K562 (cell line): ENCODE results near the gene FBXW2. TPM values are rescaled to one million over a fixed set of nuclear protein-coding genes. Genes with fewer than 3 reads are reported as not detected.

Experiments used
- ATF1 ChIP-seq, 2 experiments: fragments of 450-650 bp in 1 of 2; IDR thresholded peaks; 2 replicates each; pipeline ENCODE4 v1.6.1; 2016; ENCODE audit warnings: missing compliant biosample characterization in 1 of 2, missing genetic modification characterization in 1 of 2
- CHCHD3 ChIP-seq: fragments of 250-450 bp; sonication (Bioruptor Pico); IDR thresholded peaks from 2 replicates; pipeline ENCODE4 v2.1.2; 2022; ENCODE audit warnings: mild to moderate bottlenecking
- CTBP1 ChIP-seq: fragments of 450-650 bp; IDR thresholded peaks from 2 replicates; pipeline ENCODE4 v1.6.1; 2016; ENCODE audit warnings: borderline replicate concordance
- EP300 ChIP-seq: IDR thresholded peaks from 2 replicates; pipeline ENCODE4 v1.6.1; 2012; ENCODE audit warnings: low read length, improper control_type of control experiment
- FOXK2 ChIP-seq, 2 experiments: fragments of 450-650 bp; IDR thresholded peaks in 1 of 2; conservative IDR thresholded peaks in 1 of 2; 2 replicates each; pipeline ENCODE4 v1.6.1; 2016; ENCODE audit warnings: low read depth in 2 of 2, mild to moderate bottlenecking in 1 of 2
- HNRNPK ChIP-seq: fragments of 200-400 bp; formaldehyde crosslinking; IDR thresholded peaks from one replicate; pipeline ENCODE4 v1.6.1; 2018; ENCODE audit warnings: mild to moderate bottlenecking, low read depth, low read length; ENCODE audit not compliant: poor library complexity, severe bottlenecking
- JUN ChIP-seq, 2 experiments: sonication (generic) in 1 of 2; formaldehyde crosslinking in 1 of 2; IDR thresholded peaks; 2 replicates each; pipeline versions ENCODE4 v1.6.1 to v1.8.0; 2012 to 2022; ENCODE audit warnings: borderline replicate concordance in 2 of 2, mild to moderate bottlenecking in 2 of 2, improper control_type of control experiment in 1 of 2, low read depth in 1 of 2, low read length in 1 of 2, missing genetic modification reagents in 1 of 2
- KDM4B ChIP-seq, 2 experiments: fragments of 450-650 bp in 1 of 2; sonication (generic) in 1 of 2; IDR thresholded peaks; 2 replicates each; pipeline ENCODE4 v1.6.1; 2016 to 2017; ENCODE audit warnings: borderline replicate concordance in 2 of 2, antibody characterized with exemption in 1 of 2, low read depth in 1 of 2, mild to moderate bottlenecking in 1 of 2
- LARP7 ChIP-seq: fragments of 450-650 bp; IDR thresholded peaks from 2 replicates; pipeline ENCODE4 v1.6.1; 2016
- NR4A1 ChIP-seq, 2 experiments: fragments of 250-450 bp in 1 of 2; fragments of 450-650 bp in 1 of 2; sonication (Bioruptor Pico) in 1 of 2; IDR thresholded peaks; 2 replicates each; pipeline versions ENCODE4 v1.4.0 to v1.6.1; 2016 to 2020; ENCODE audit warnings: mild to moderate bottlenecking in 2 of 2, missing compliant biosample characterization in 1 of 2, missing genetic modification characterization in 1 of 2, moderate library complexity in 1 of 2
- PHTF2 ChIP-seq: fragments of 250-450 bp; sonication (Bioruptor Pico); IDR thresholded peaks from 2 replicates; pipeline ENCODE4 v1.5.0; 2021; ENCODE audit warnings: mild to moderate bottlenecking
- RB1 ChIP-seq: fragments of 450-650 bp; IDR thresholded peaks from 2 replicates; pipeline ENCODE4 v1.6.1; 2017; ENCODE audit warnings: low read depth, mild to moderate bottlenecking
- SNIP1 ChIP-seq: fragments of 450-650 bp; IDR thresholded peaks from 2 replicates; pipeline ENCODE4 v1.7.1; 2017; ENCODE audit warnings: low read depth, mild to moderate bottlenecking
- SOX6 ChIP-seq: fragments of 450-650 bp; IDR thresholded peaks from 2 replicates; pipeline ENCODE4 v1.6.1; 2014; ENCODE audit warnings: mild to moderate bottlenecking
- SPI1 ChIP-seq: IDR thresholded peaks from 2 replicates; pipeline ENCODE4 v1.6.1; 2011; ENCODE audit warnings: low read depth, low read length, control low read depth, borderline replicate concordance
- TAL1 ChIP-seq: fragments of 450-650 bp; IDR thresholded peaks from 2 replicates; pipeline ENCODE4 v1.6.1; 2016; ENCODE audit warnings: mild to moderate bottlenecking
- TRIM24 ChIP-seq, 2 experiments: fragments of 450-650 bp; IDR thresholded peaks; 2 replicates each; pipeline ENCODE4 v1.6.1; 2016
- TSC22D4 ChIP-seq: fragments of 450-650 bp; IDR thresholded peaks from 2 replicates; pipeline ENCODE4 v1.6.1; 2016; ENCODE audit warnings: missing genetic modification characterization, missing biosample characterization, control low read depth
- XRCC4 ChIP-seq: IDR thresholded peaks from one replicate; pipeline ENCODE4 v1.6.1; 2011; ENCODE audit not compliant: insufficient read depth, insufficient read length; ENCODE audit errors: extremely low read depth
- ZFP36 ChIP-seq: fragments of 150-350 bp; IDR thresholded peaks from 2 replicates; pipeline ENCODE4 v1.6.1; 2018; ENCODE audit warnings: low read length, low read depth; ENCODE audit not compliant: partially characterized antibody
- polyA plus RNA-seq, 8 experiments: library from polyadenylated mRNA; depleted of rRNA in 4 of 8; stranded (reverse) in 5 of 8; unstranded in 3 of 8; fragments of >200 nt; fragmentation: Nextera tagmentation in 2 of 8; fragmentation: Illumina TruSeq in 1 of 8; extraction: Ambion mirVana in 2 of 8; extraction: Trizol in 1 of 8; gene quantifications; 2 replicates each; pipeline versions ENCODE4 v1.2.1 to v1.2.3, GENCODE V29; 2011 to 2014; ENCODE audit warnings: inconsistent platforms in 1 of 8, missing spikeins in 1 of 8
- total RNA-seq, 7 experiments: library from RNA; depleted of rRNA in 6 of 7; stranded (reverse); fragments of >200 nt in 6 of 7; fragmentation: Illumina TruSeq in 2 of 7; extraction: Trizol in 2 of 7; gene quantifications; 2 replicates each; pipeline versions ENCODE4 v1.2.1 to v1.2.3, GENCODE V29; 2011 to 2021; ENCODE audit warnings: low replicate concordance in 1 of 7
- TF ChIP-seq, protein P1 (sequence below): sonication (generic); formaldehyde crosslinking; IDR thresholded peaks from 2 replicates; pipeline ENCODE4 v1.8.1; 2023; ENCODE audit warnings: mild to moderate bottlenecking, missing genetic modification reagents
- TF ChIP-seq, protein P2 (sequence below), 2 experiments: fragments of 450-650 bp in 1 of 2; sonication (generic) in 1 of 2; formaldehyde crosslinking; conservative IDR thresholded peaks; 2 replicates each; pipeline versions ENCODE4 v1.4.0 to v1.8.1; 2020 to 2022; ENCODE audit warnings: mild to moderate bottlenecking in 1 of 2, missing genetic modification reagents in 1 of 2
- TF ChIP-seq, protein P3 (sequence below): fragments of 450-650 bp; formaldehyde crosslinking; IDR thresholded peaks from 2 replicates; pipeline ENCODE4 v1.4.0; 2022; ENCODE audit warnings: mild to moderate bottlenecking, moderate library complexity
- TF ChIP-seq, protein P4 (sequence below): sonication (generic); formaldehyde crosslinking; IDR thresholded peaks from 2 replicates; pipeline ENCODE4 v1.8.0; 2022; ENCODE audit warnings: mild to moderate bottlenecking, missing genetic modification reagents

FBXW2 gene
- total and polyA plus RNA-seq, 9 of the 15 experiments (the other 6 are each of a cell fraction or from before 2014, with no cell fraction given), result 2.5 to 57.8 (median 28.1) TPM

- peak in 1 of 2 experiments; percentile 97; a peak in 2 of 4 replicates for TF ChIP-seq KDM4B (IDR thresholded peaks at IDR 0.05; ENCODE audit: borderline replicate concordance in 2 of 2, low read depth in 1 of 2)
- TF ChIP-seq TAL1, result peak; percentile 13; the same call in 1 of the 2 replicates
- TF ChIP-seq SPI1, result peak; percentile 77
- peak; percentile 91; the same call in 1 of the 2 replicates for TF ChIP-seq NR4A1 (CRISPR knock-in tag; IDR thresholded peaks at IDR 0.05)
- 0 out of 2 replicates have a peak, but pooled peaks have one; percentile 37 for TF ChIP-seq NR4A1 (tag; IDR thresholded peaks at IDR 0.05)
- peak; percentile 82 to 85 for TF ChIP-seq FOXK2 (conservative IDR thresholded peaks at IDR 0.05 in 1 of 2, IDR thresholded peaks at IDR 0.05 in 1 of 2; ENCODE audit: low read depth in 2 of 2)
- no peak for TF ChIP-seq PHTF2 (CRISPR knock-in tag)
- peak; percentile 86 for TF ChIP-seq CTBP1
- TF ChIP-seq RB1, result peak; percentile 94
- TF ChIP-seq, protein P1, sequence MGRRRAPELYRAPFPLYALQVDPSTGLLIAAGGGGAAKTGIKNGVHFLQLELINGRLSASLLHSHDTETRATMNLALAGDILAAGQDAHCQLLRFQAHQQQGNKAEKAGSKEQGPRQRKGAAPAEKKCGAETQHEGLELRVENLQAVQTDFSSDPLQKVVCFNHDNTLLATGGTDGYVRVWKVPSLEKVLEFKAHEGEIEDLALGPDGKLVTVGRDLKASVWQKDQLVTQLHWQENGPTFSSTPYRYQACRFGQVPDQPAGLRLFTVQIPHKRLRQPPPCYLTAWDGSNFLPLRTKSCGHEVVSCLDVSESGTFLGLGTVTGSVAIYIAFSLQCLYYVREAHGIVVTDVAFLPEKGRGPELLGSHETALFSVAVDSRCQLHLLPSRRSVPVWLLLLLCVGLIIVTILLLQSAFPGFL, result 0 out of 2 replicates have a peak, but pooled peaks have one; percentile 89
- TF ChIP-seq LARP7, result peak; percentile 91; the same call in 1 of the 2 replicates
- peak; percentile 60; the same call in 1 of the 2 replicates for TF ChIP-seq JUN (IDR thresholded peaks at IDR 0.05; ENCODE audit: borderline replicate concordance, low read depth, low read length)
- 0 out of 2 replicates have a peak, but pooled peaks have one; percentile 69 for TF ChIP-seq JUN (CRISPR knock-in tag; IDR thresholded peaks at IDR 0.05; ENCODE audit: borderline replicate concordance)
- TF ChIP-seq EP300, result 0 out of 2 replicates have a peak, but pooled peaks have one; percentile 56
- TF ChIP-seq CHCHD3 (CRISPR knock-in tag), result 0 out of 2 replicates have a peak, but pooled peaks have one; percentile 25
- no peak for TF ChIP-seq ATF1 (CRISPR knock-in tag; IDR thresholded peaks at IDR 0.05)
- peak; percentile 99 for TF ChIP-seq ATF1 (tag; IDR thresholded peaks at IDR 0.05)
- TF ChIP-seq HNRNPK, result peak; percentile 79
- TF ChIP-seq TRIM24 (IDR thresholded peaks at IDR 0.05), result peak; percentile 14 to 92; a peak in 2 of 4 replicates
- peak; percentile 59; the same call in 1 of the 2 replicates for TF ChIP-seq SOX6
- TF ChIP-seq TSC22D4 (tag), result no peak
- TF ChIP-seq, protein P2, sequence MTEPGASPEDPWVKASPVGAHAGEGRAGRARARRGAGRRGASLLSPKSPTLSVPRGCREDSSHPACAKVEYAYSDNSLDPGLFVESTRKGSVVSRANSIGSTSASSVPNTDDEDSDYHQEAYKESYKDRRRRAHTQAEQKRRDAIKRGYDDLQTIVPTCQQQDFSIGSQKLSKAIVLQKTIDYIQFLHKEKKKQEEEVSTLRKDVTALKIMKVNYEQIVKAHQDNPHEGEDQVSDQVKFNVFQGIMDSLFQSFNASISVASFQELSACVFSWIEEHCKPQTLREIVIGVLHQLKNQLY (CRISPR knock-in tag; conservative IDR thresholded peaks at IDR 0.05), result no peak
- TF ChIP-seq SNIP1, result no peak
- TF ChIP-seq, protein P3, sequence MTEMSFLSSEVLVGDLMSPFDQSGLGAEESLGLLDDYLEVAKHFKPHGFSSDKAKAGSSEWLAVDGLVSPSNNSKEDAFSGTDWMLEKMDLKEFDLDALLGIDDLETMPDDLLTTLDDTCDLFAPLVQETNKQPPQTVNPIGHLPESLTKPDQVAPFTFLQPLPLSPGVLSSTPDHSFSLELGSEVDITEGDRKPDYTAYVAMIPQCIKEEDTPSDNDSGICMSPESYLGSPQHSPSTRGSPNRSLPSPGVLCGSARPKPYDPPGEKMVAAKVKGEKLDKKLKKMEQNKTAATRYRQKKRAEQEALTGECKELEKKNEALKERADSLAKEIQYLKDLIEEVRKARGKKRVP (CRISPR knock-in tag), result peak; percentile 57
- no peak for TF ChIP-seq ZFP36
- TF ChIP-seq, protein P4, sequence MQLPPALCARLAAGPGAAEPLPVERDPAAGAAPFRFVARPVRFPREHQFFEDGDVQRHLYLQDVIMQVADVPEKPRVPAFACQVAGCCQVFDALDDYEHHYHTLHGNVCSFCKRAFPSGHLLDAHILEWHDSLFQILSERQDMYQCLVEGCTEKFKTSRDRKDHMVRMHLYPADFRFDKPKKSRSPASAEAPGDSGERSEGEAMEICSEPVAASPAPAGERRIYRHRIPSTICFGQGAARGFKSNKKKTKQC (CRISPR knock-in tag), result peak; percentile 93
- TF ChIP-seq XRCC4, result no peak
Measured at GRCh38 chr9:120792898-120793765, at the start of gene FBXW2 (continued).
